ENCODE data around the gene HVCN1.

- TF ChIP-seq EZH2 (IDR thresholded peaks at IDR 0.05; ENCODE audit: borderline replicate concordance, low read length), result no peak
- TF ChIP-seq CTCF (conservative IDR thresholded peaks at IDR 0.05 in 1 of 2, IDR thresholded peaks at IDR 0.05 in 1 of 2; ENCODE audit: extremely low read depth in 1 of 2, insufficient read depth in 1 of 2, low read depth in 1 of 2, low read length in 2 of 2), result no peak
Measured at GRCh38 chr12:110680032-110680431, 8.9 kb downstream of the HVCN1 start.

All from mammary epithelial cell (primary cell).